ENCODE data around the gene DLG2. TPM values are rescaled to one million over a fixed set of nuclear protein-coding genes. Genes with fewer than 3 reads are reported as not detected.

Gene DLG2
- total and polyA plus RNA-seq, 2 of the 8 experiments (the other 6 are each of a cell fraction or from before 2014, with no cell fraction given): 1.7 to 14.3 TPM

DNA sequence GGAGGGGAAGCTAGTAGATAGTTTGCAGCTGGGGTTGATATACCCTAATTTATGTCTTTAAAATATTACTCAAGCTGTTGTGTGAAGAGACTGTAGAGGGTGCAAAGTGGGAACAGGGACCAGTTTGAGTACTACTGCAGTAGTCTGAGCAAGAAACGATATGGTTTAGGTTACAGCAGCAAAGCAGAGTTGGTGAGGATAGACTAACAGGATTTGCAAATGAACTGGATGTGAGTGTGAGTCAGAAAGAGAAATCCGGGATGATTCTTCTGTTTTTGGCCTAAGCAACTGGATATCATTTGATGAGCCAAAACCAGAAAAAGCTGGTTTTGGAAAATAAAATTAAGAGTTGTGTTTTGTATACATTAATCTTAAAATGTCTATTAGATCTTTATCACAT lies 1591.5 kb downstream of the DLG2 start:
- Histone ChIP-seq H2AFZ (ENCODE audit: low read length) (no peak overlapping the region), H3K4ac (replicated peaks; ENCODE audit: insufficient read length, low read depth, low read length) (no peak overlapping the region), H2BK120ac (replicated peaks; ENCODE audit: low read depth, low read length) (no peak overlapping the region), H3K9me3 (ENCODE audit: insufficient read depth in 2 of 2, low read depth in 1 of 2, low read length in 1 of 2) (no peaks in the 10 kb centered on the region), H3K36me3 (ENCODE audit: control insufficient read depth in 2 of 4, insufficient read depth in 4 of 4, low read length in 3 of 4) (no peaks in the 10 kb centered on the region), H3K9ac (replicated peaks in 1 of 4; ENCODE audit: extremely low read depth in 1 of 4, low read depth in 3 of 4, low read length in 3 of 4) (no peak overlapping the region), H3K4me2 (ENCODE audit: insufficient read depth in 1 of 2, low read depth in 2 of 2, low read length in 2 of 2) (no peak overlapping the region), H3K23me2 (ENCODE audit: low read depth, low read length) (no peaks in the 10 kb centered on the region), H2BK15ac (ENCODE audit: low read length) (no peak overlapping the region), H2BK12ac (ENCODE audit: low read depth, low read length) (no peak overlapping the region), H3K27me3 (replicated peaks in 1 of 4; ENCODE audit: control insufficient read depth in 3 of 4, extremely low read depth in 1 of 4, insufficient read depth in 3 of 4, low read length in 3 of 4) (no peaks in the 10 kb centered on the region), H4K8ac (ENCODE audit: extremely low read depth, insufficient read depth, low read length) (no peak overlapping the region), H3K23ac (ENCODE audit: insufficient read length) (no peak overlapping the region), H3K56ac (replicated peaks; ENCODE audit: insufficient read length, low read depth, low read length) (no peak overlapping the region), H4K5ac (ENCODE audit: insufficient read length, low read depth, low read length) (no peak overlapping the region), H3K79me2 (ENCODE audit: control insufficient read depth in 1 of 2, insufficient read depth in 2 of 2, low read length in 2 of 2) (no peaks in the 10 kb centered on the region), H3K4me3 (ENCODE audit: extremely low read depth in 1 of 4, insufficient read depth in 2 of 4, low read depth in 3 of 4, low read length in 4 of 4) (no peak overlapping the region), H3K79me1 (ENCODE audit: low read depth, low read length) (no peaks in the 10 kb centered on the region), H4K91ac (replicated peaks; ENCODE audit: insufficient read length, low read length) (no peak overlapping the region), H4K20me1 (replicated peaks in 1 of 2; ENCODE audit: control insufficient read depth in 1 of 2, insufficient read depth in 2 of 2, low read length in 2 of 2) (no peaks in the 10 kb centered on the region), H3K18ac (ENCODE audit: extremely low read depth, low read length) (no peak overlapping the region), H3K14ac (ENCODE audit: insufficient read length) (no peak overlapping the region), H3K27ac (ENCODE audit: low read depth, low read length) (no peak overlapping the region), H3K4me1 (replicated peaks in 1 of 4; ENCODE audit: control insufficient read depth in 3 of 4, insufficient read depth in 4 of 4, low read length in 3 of 4) (no peaks in the 10 kb centered on the region), H2BK5ac (ENCODE audit: low read depth, low read length) (no peak overlapping the region), H2BK20ac (ENCODE audit: low read length) (no peak overlapping the region), H2AK5ac (ENCODE audit: low read depth, low read length) (no peak overlapping the region)
- DNase-seq (ENCODE audit: low read depth in 1 of 2, low spot score in 2 of 2) (no peak), FAIRE-seq (no peak)
- POLR2A ChIA-PET (ENCODE audit: partially characterized antibody): no interaction called here
- CTCF ChIA-PET (ENCODE audit: partially characterized antibody): interaction anchor here (0.6 kb wide), 1 partner anchor 186 kb away, joined by 3 read pairs; no protein-coding TSS in a partner anchor
- 83% methylated on average over 2 of the region's 2 CpGs; no CpG with 5 or more reads in 1 of the 2 experiments for WGBS, 2 experiments (ENCODE audit: extremely low coverage in 1 of 2, insufficient coverage in 1 of 2, insufficient read length in 1 of 2, insufficient replicate concordance in 2 of 2, low coverage in 1 of 2, low lambda C conversion rate in 2 of 2, missing lambda C conversion rate in 1 of 2)
- TF ChIP-seq SIRT6 (IDR thresholded peaks at IDR 0.05; ENCODE audit: low read length): no peak
- TF ChIP-seq TAF1 (IDR thresholded peaks at IDR 0.05; ENCODE audit: low read depth, low read length): no peak
- TF ChIP-seq POLR2A (IDR thresholded peaks at IDR 0.05; ENCODE audit: control extremely low read depth in 1 of 2, low read depth in 2 of 2, low read length in 2 of 2): no peak
- TF ChIP-seq CBX8 (IDR thresholded peaks at IDR 0.05; ENCODE audit: borderline replicate concordance, low read depth, low read length): no peak
- TF ChIP-seq TEAD4 (IDR thresholded peaks at IDR 0.05; ENCODE audit: low read depth, low read length): no peak
- no peak for TF ChIP-seq TAF7 (optimal IDR thresholded peaks at IDR 0.05; ENCODE audit: borderline replicate concordance, low read depth, low read length)
- no peak for TF ChIP-seq JUND (IDR thresholded peaks at IDR 0.05; ENCODE audit: low read length)
- TF ChIP-seq CREB1 (IDR thresholded peaks at IDR 0.05): no peak
- TF ChIP-seq CEBPB (IDR thresholded peaks at IDR 0.05; ENCODE audit: low read depth, low read length): no peak
- TF ChIP-seq EP300 (IDR thresholded peaks at IDR 0.05; ENCODE audit: borderline replicate concordance in 1 of 2, low read depth in 2 of 2, low read length in 2 of 2): no peak
- no peak for TF ChIP-seq RFX5 (IDR thresholded peaks at IDR 0.05; ENCODE audit: borderline replicate concordance, low read depth, low read length)
- TF ChIP-seq SIN3A (conservative IDR thresholded peaks at IDR 0.05 in 1 of 2, IDR thresholded peaks at IDR 0.05 in 1 of 2; ENCODE audit: low read depth in 1 of 2, low read length in 2 of 2): no peak
- no peak for TF ChIP-seq SP2 (IDR thresholded peaks at IDR 0.05; ENCODE audit: low read length)
